HG03159 (cell line): ENCODE results near the gene EIF3B.
"Not testable (repeated sequence)": the region's sequence is repeated elsewhere in the genome, so short reads cannot be mapped to it uniquely, and the experiment has no call there.

Experiments
- ATAC-seq: cut with Tn5 transposase; IDR thresholded peaks from one replicate; pipeline ENCODE4 v1.9.1; 2021; ENCODE audit warnings: mild to moderate bottlenecking, moderate library complexity; ENCODE audit not compliant: unreplicated experiment

EIF3B gene

GRCh38 chr7:2376351-2377154, 21.9 kb downstream of the EIF3B start:
- ATAC-seq = no peak

GRCh38 chr7:2377492-2377891, 22.9 kb downstream of the EIF3B start:
- not testable (repeated sequence) for ATAC-seq

- ATAC-seq = not testable (repeated sequence)
These were observed 23.5 kb downstream of the EIF3B start for GRCh38 chr7:2378125-2378524.

- ATAC-seq = no peak
These were observed 24.5 kb downstream of the EIF3B start for GRCh38 chr7:2379161-2379560.

GRCh38 chr7:2379821-2380450, 25.3 kb downstream of the EIF3B start:
- no peak for ATAC-seq

GRCh38 chr7:2380461-2380860, 25.8 kb downstream of the EIF3B start:
- no peak for ATAC-seq

GRCh38 chr7:2381227-2381626, 26.6 kb downstream of the EIF3B start:
- no peak for ATAC-seq

- no peak for ATAC-seq
These were observed 27.4 kb downstream of the EIF3B start for GRCh38 chr7:2381881-2382509.

GRCh38 chr7:2383543-2384274, 29.1 kb downstream of the EIF3B start:
- no peak for ATAC-seq

- ATAC-seq = no peak
These were observed 30.0 kb downstream of the EIF3B start for GRCh38 chr7:2384354-2385243.

- ATAC-seq = not testable (repeated sequence)
These were observed 31.5 kb downstream of the EIF3B start for GRCh38 chr7:2386122-2386521.

GRCh38 chr7:2386964-2387669, 32.5 kb downstream of the EIF3B start:
- no peak for ATAC-seq

GRCh38 chr7:2387897-2388636, 33.4 kb downstream of the EIF3B start:
- ATAC-seq = no peak

- ATAC-seq = no peak
These were observed 34.0 kb downstream of the EIF3B start for GRCh38 chr7:2388637-2388954.

- not testable (repeated sequence) for ATAC-seq
These were observed 35.6 kb downstream of the EIF3B start for GRCh38 chr7:2390020-2390816.

- ATAC-seq = no peak
These were observed 39.1 kb downstream of the EIF3B start for GRCh38 chr7:2393706-2394105.

- no peak for ATAC-seq
These were observed 40.0 kb downstream of the EIF3B start for GRCh38 chr7:2394566-2395082.

GRCh38 chr7:2398506-2398905, 43.9 kb downstream of the EIF3B start:
- no peak for ATAC-seq
